SK-N-SH treated with all-trans-retinoic acid at 6 μM for 48 hours (cell line): Measurements from ENCODE around the gene MAGOHB.

Source experiments
- POU6F1 ChIP-seq: fragments of 250-450 bp; sonication (Bioruptor Pico); IDR thresholded peaks from 2 replicates; pipeline ENCODE4 v1.8.0; 2021; ENCODE audit warnings: low read depth, mild to moderate bottlenecking, moderate library complexity, borderline replicate concordance
- PPARA ChIP-seq: fragments of 250-450 bp; sonication (Bioruptor Pico); IDR thresholded peaks from 2 replicates; pipeline ENCODE4 v1.5.0; 2020; ENCODE audit warnings: mild to moderate bottlenecking, borderline replicate concordance
- ZFP3 ChIP-seq: fragments of 250-450 bp; sonication (Bioruptor Pico); IDR thresholded peaks from 2 replicates; pipeline ENCODE4 v1.5.0; 2020; ENCODE audit warnings: mild to moderate bottlenecking, moderate library complexity

- TF ChIP-seq PPARA: no peak
- no peak for TF ChIP-seq POU6F1
- TF ChIP-seq ZFP3 (CRISPR knock-in tag): no peak
These were observed 9.7 kb upstream of the MAGOHB start for GRCh38 chr12:10623131-10623530.
